Transverse colon (tissue), 4 donors: Measurements from ENCODE around the gene ZHX3. TPM values are rescaled to one million over a fixed set of nuclear protein-coding genes. Genes with fewer than 3 reads are reported as not detected.

Source experiments
- DNase-seq: peaks from one replicate; pipeline ENCODE4 v3.0.0-alpha.2; 2019
- H3K27ac ChIP-seq, 4 donors: fragments of 200-600 bp; sonication (generic); 2 replicates each; pipeline ENCODE4 v1.5.1; 2016 to 2018; ENCODE audit warnings: inconsistent platforms in 4 of 4
- H3K27me3 ChIP-seq: fragments of 200-600 bp; sonication (generic); 2 replicates; pipeline ENCODE4 v1.5.1; 2017; ENCODE audit warnings: inconsistent platforms
- H3K36me3 ChIP-seq, 4 donors: fragments of 200-600 bp; sonication (generic); 2 replicates each; pipeline ENCODE4 v1.5.1; 2017 to 2019; ENCODE audit warnings: inconsistent platforms in 4 of 4
- H3K4me1 ChIP-seq, 4 donors: fragments of 200-600 bp; sonication (generic); 2 replicates each; pipeline ENCODE4 v1.5.1; 2017 to 2020; ENCODE audit warnings: inconsistent platforms in 4 of 4
- H3K4me3 ChIP-seq, 4 donors: fragments of 200-600 bp; sonication (generic); 1 replicate in 1 of 4; 2 replicates in 3 of 4; pipeline versions ENCODE4 v1.5.1 to v1.6.1; 2017 to 2019; ENCODE audit warnings: inconsistent platforms in 4 of 4
- H3K9me3 ChIP-seq, 2 donors: fragments of 200-600 bp; sonication (generic); 2 replicates each; pipeline ENCODE4 v1.5.1; 2017 to 2019; ENCODE audit warnings: inconsistent platforms in 2 of 2
- CTCF ChIP-seq, 5 experiments: fragments of 200-600 bp in 3 of 5; fragments of 450-650 bp in 2 of 5; sonication (generic) in 3 of 5; IDR thresholded peaks; 1 replicate in 2 of 5; 2 replicates in 3 of 5; pipeline ENCODE4 v1.5.1; 2016 to 2017; ENCODE audit warnings: antibody characterized with exemption in 5 of 5, inconsistent platforms in 3 of 5, mild to moderate bottlenecking in 2 of 5, moderate library complexity in 1 of 5
- EP300 ChIP-seq: sonication (generic); formaldehyde crosslinking; IDR thresholded peaks from one replicate; pipeline ENCODE4 v1.6.1; 2017; ENCODE audit warnings: antibody characterized with exemption, low read depth
- POLR2A ChIP-seq: fragments of 450-650 bp; IDR thresholded peaks from one replicate; pipeline ENCODE4 v1.6.1; 2016; ENCODE audit warnings: antibody characterized with exemption, mild to moderate bottlenecking, moderate library complexity
- POLR2AphosphoS5 ChIP-seq, 3 donors: sonication (generic); formaldehyde crosslinking; IDR thresholded peaks; one replicate each; pipeline ENCODE4 v1.6.1; 2016; ENCODE audit warnings: antibody characterized with exemption in 3 of 3
- WGBS, 2 donors: methylation state at CpG; one replicate each; pipeline ENCODE4 v1.1.5; 2018; ENCODE audit warnings: low coverage in 1 of 2; 5-methylcytosine and 5-hydroxymethylcytosine counted together
- in situ Hi-C, 4 donors: fragments of 200-750 bp; cut with MboI; loops; one replicate each; pipeline versions ENCODE4 v1.15.0 to v1.15.1; 2017; ENCODE audit warnings: low sequenced_read_pairs in 3 of 4, low pct_ligation_motif_present in 1 of 4, low pct_unique_long_range_greater_than_20kb in 1 of 4
- intact Hi-C: fragments of 100-400 bp; cut with DNase I; formaldehyde crosslinking; loops from one replicate; pipeline ENCODE4 v1.15.1; 2023; ENCODE audit warnings: low total_unique reads
- total RNA-seq, 4 donors: library from RNA; depleted of rRNA; stranded (reverse); fragments of >200 nt; gene quantifications; one replicate each; pipeline ENCODE4 v1.1.0, GENCODE V29; 2016

The ZHX3 gene
- total RNA-seq, 4 donors from 2014 or later: 22.7 to 34.8 (median 26.4) TPM

GRCh38 chr20:41248368-41249024 is 69.0 kb downstream of the ZHX3 start:
- DNase-seq: no peak
- H3K27ac ChIP-seq: peak overlapping the region; percentile 82 to 93 (median 85)
- WGBS, 2 donors: 7 to 26% methylated on average over 3 to 4 of the region's 4 CpGs
- H3K27me3 ChIP-seq: no peaks in the 10 kb centered on the region
- in situ Hi-C loops (no loop called here), intact Hi-C loops (loop anchor here (5.0 kb wide), 1 partner anchor 69 kb away; the partner anchor contains the start of gene ZHX3)
- H3K36me3 ChIP-seq: no peaks in the 10 kb centered on the region
- peaks cover 42 to 67% (median 58%) of the 10 kb centered on the region in 4 donors for H3K4me1 ChIP-seq
- H3K9me3 ChIP-seq: no peaks in the 10 kb centered on the region
- TF ChIP-seq EP300 (peak; percentile 80), CTCF (IDR thresholded peaks at IDR 0.05) (no peak), POLR2AphosphoS5 (IDR thresholded peaks at IDR 0.05) (peak; percentile 71 to 89 (median 82)), POLR2A (no peak)
- H3K4me3 ChIP-seq: no peak overlapping the region

GRCh38 chr20:41247523-41248367 is 69.8 kb downstream of the ZHX3 start:
- no peak for TF ChIP-seq CTCF (IDR thresholded peaks at IDR 0.05)
- TF ChIP-seq POLR2AphosphoS5 (IDR thresholded peaks at IDR 0.05): no peak
- TF ChIP-seq EP300: no peak
- TF ChIP-seq POLR2A: no peak
- intact Hi-C loops: loop anchor here (5.0 kb wide), 1 partner anchor 70 kb away; the partner anchor contains the start of gene ZHX3
- Histone ChIP-seq H3K36me3 (no peaks in the 10 kb centered on the region), H3K9me3 (no peaks in the 10 kb centered on the region), H3K27me3 (no peaks in the 10 kb centered on the region), H3K27ac (peak overlapping the region; percentile 82 to 93 (median 85)), H3K4me1 (peaks cover 45 to 62% (median 59%) of the 10 kb centered on the region in 4 donors), H3K4me3 (no peak overlapping the region)
- in situ Hi-C loops: no loop called here
- 78% methylated on average over 7 of the region's 7 CpGs for WGBS, 2 donors
- DNase-seq: no peak

- TF ChIP-seq EP300: no peak
- peak in 1 of 5 experiments; percentile 46 for TF ChIP-seq CTCF (IDR thresholded peaks at IDR 0.05)
- no peak for TF ChIP-seq POLR2AphosphoS5 (IDR thresholded peaks at IDR 0.05)
- intact Hi-C loops (loop anchor here (5.0 kb wide), 1 partner anchor 72 kb away; the partner anchor contains the start of gene ZHX3), in situ Hi-C loops (no loop called here)
- no peak overlapping the region for H3K4me3 ChIP-seq
- 20 to 39% methylated on average over 1 to 2 of the region's 2 CpGs for WGBS, 2 donors
- DNase-seq: no peak
- peaks cover 45 to 65% (median 59%) of the 10 kb centered on the region in 4 donors for H3K4me1 ChIP-seq
- no peaks in the 10 kb centered on the region for H3K9me3 ChIP-seq
- H3K27ac ChIP-seq: peak overlapping the region; percentile 55 to 93 (median 85)
- no peaks in the 10 kb centered on the region for H3K36me3 ChIP-seq
- H3K27me3 ChIP-seq: no peaks in the 10 kb centered on the region
Observed at GRCh38 chr20:41245086-41245707, 72.3 kb downstream of the ZHX3 start.

- TF ChIP-seq POLR2AphosphoS5 (IDR thresholded peaks at IDR 0.05): no peak
- Histone ChIP-seq H3K4me3 (no peak overlapping the region), H3K36me3 (no peaks in the 10 kb centered on the region), H3K4me1 (peaks cover 29 to 41% (median 37%) of the 10 kb centered on the region in 4 donors), H3K9me3 (no peaks in the 10 kb centered on the region), H3K27me3 (no peaks in the 10 kb centered on the region), H3K27ac (no peak overlapping the region)
- in situ Hi-C loops (no loop called here), intact Hi-C loops (no loop called here)
- 75% methylated on average over 2 of the region's 2 CpGs; no CpG with 5 or more reads in 1 of the 2 donors for WGBS, 2 donors
- no peak for DNase-seq
Observed at GRCh38 chr20:41242807-41243206, 74.7 kb downstream of the ZHX3 start.
